HepG2 (cell line): ENCODE measurements around the gene ASNS. TPM values are rescaled to one million over a fixed set of nuclear protein-coding genes. Genes with fewer than 3 reads are reported as not detected.
"Not testable (repeated sequence)": the region's sequence is repeated elsewhere in the genome, so short reads cannot be mapped to it uniquely, and the experiment has no call there.

Experiments
- ATAC-seq: fragments of 200-7000 bp; cut with Tn5 transposase; 3 replicates; pipeline ENCODE4 v1.9.1; 2020; ENCODE audit warnings: mild to moderate bottlenecking, moderate library complexity
- BruUV-seq: library from RNA; stranded (reverse); fragments of 400-500 nt; replicated peaks from 2 replicates; lab custom pipeline; 2021; lab: Mats Ljungman, UMichigan
- CTCF ChIA-PET: fragments of 300-600 bp; formaldehyde crosslinking; extraction: SDS; loops from one replicate; lab custom pipeline; 2021; ENCODE audit warnings: low total read pairs, inconsistent platforms, low intra/inter-chr PET ratio; lab: Yijun Ruan, JAX
- POLR2A ChIA-PET: fragments of 350-600 bp; sonication (Branson Sonifier 250); formaldehyde crosslinking; loops from one replicate; lab custom pipeline; 2020; ENCODE audit warnings: antibody characterized with exemption, inconsistent platforms; lab: Yijun Ruan, JAX
- DNase-seq: peaks from one replicate; pipeline ENCODE4 v3.0.0-alpha.2; 2015; ENCODE audit warnings: low spot score
- FAIRE-seq: peaks from 3 replicates; lab custom pipeline; 2011; peaks lifted over from hg19 to GRCh38; lab: Jason Lieb, UNC
- H2AFZ ChIP-seq: one replicate; pipeline ENCODE4 v1.6.1; 2011; ENCODE audit warnings: low read length, inconsistent platforms
- H3K27ac ChIP-seq: fragments of 300-600 bp; 3 replicates; pipeline ENCODE4 v1.8.0; 2011; ENCODE audit warnings: mixed run types, mild to moderate bottlenecking, mixed read lengths, low read length, inconsistent platforms; ENCODE audit not compliant: insufficient read depth; ENCODE audit errors: extremely low read length
- H3K27me3 ChIP-seq, 2 experiments: fragments of 200-600 bp in 1 of 2; 2 replicates in 1 of 2; 3 replicates in 1 of 2; pipeline versions ENCODE4 v1.6.0 to v1.8.0; 2011; ENCODE audit warnings: low read length in 2 of 2, mild to moderate bottlenecking in 2 of 2, moderate library complexity in 2 of 2, inconsistent platforms in 1 of 2; ENCODE audit not compliant: insufficient read depth in 2 of 2, control insufficient read depth in 1 of 2
- H3K36me3 ChIP-seq, 2 experiments: fragments of 200-600 bp in 1 of 2; replicated peaks in 1 of 2; 2 replicates in 1 of 2; 3 replicates in 1 of 2; pipeline versions ENCODE4 v1.5.1 to v1.8.0; 2011; ENCODE audit warnings: low read length in 2 of 2, inconsistent platforms in 1 of 2; ENCODE audit not compliant: insufficient read depth in 2 of 2, control insufficient read depth in 1 of 2
- H3K4me1 ChIP-seq: 2 replicates; pipeline ENCODE4 v1.5.1; 2012; ENCODE audit warnings: low read length, inconsistent platforms; ENCODE audit not compliant: insufficient read depth
- H3K4me2 ChIP-seq: 2 replicates; pipeline ENCODE4 v1.6.0; 2011; ENCODE audit warnings: low read depth, low read length, inconsistent platforms
- H3K4me3 ChIP-seq, 3 experiments: fragments of 200-600 bp in 1 of 3; sonication (generic), shearing (Covaris generic) in 1 of 3; replicated peaks in 1 of 3; 2 replicates each; pipeline ENCODE4 v1.5.1; 2011 to 2016; ENCODE audit warnings: low read length in 3 of 3, inconsistent platforms in 2 of 3, low read depth in 2 of 3, mild to moderate bottlenecking in 2 of 3, control low read depth in 1 of 3, mixed read lengths in 1 of 3; ENCODE audit not compliant: insufficient read depth in 1 of 3
- H3K79me2 ChIP-seq: one replicate; pipeline ENCODE4 v1.6.1; 2011; ENCODE audit warnings: low read length, inconsistent platforms; ENCODE audit not compliant: insufficient read depth
- H3K9ac ChIP-seq: 2 replicates; pipeline ENCODE4 v1.6.0; 2011; ENCODE audit warnings: mild to moderate bottlenecking, low read depth, low read length, inconsistent platforms; ENCODE audit not compliant: insufficient read depth
- H3K9me3 ChIP-seq: 2 replicates; pipeline ENCODE4 v1.5.1; 2012; ENCODE audit warnings: mild to moderate bottlenecking, low read length
- H4K20me1 ChIP-seq: 2 replicates; pipeline ENCODE4 v1.6.0; 2011; ENCODE audit warnings: inconsistent platforms, mild to moderate bottlenecking, low read length, moderate library complexity; ENCODE audit not compliant: insufficient read depth
- ZNF629 ChIP-seq: sonication (generic); formaldehyde crosslinking; conservative IDR thresholded peaks from 2 replicates; pipeline ENCODE4 v1.5.0; 2020; ENCODE audit warnings: missing genetic modification reagents
- WGBS: methylation state at CpG from one replicate; pipeline ENCODE4 v1.1.6; 2017; ENCODE audit warnings: low lambda C conversion rate; 5-methylcytosine and 5-hydroxymethylcytosine counted together
- in situ Hi-C: cut with HindIII; loops from 2 replicates; pipeline ENCODE4 v1.10.0; 2017; ENCODE audit warnings: low pct_unique_long_range_greater_than_20kb; ENCODE audit not compliant: extremely low pct_ligation_motif_present
- intact Hi-C: fragments of 100-400 bp; cut with micrococcal nuclease; formaldehyde crosslinking; loops from one replicate; pipeline ENCODE4 v1.10.0; 2022; ENCODE audit not compliant: unreplicated experiment
- polyA plus RNA-seq, 8 experiments: library from polyadenylated mRNA; depleted of rRNA in 3 of 8; stranded (reverse) in 7 of 8; unstranded in 1 of 8; fragments of >200 nt; fragmentation: Illumina TruSeq in 4 of 8; extraction: Trizol in 4 of 8; gene quantifications; 2 replicates each; pipeline versions ENCODE4 v1.2.1 to v1.2.3, GENCODE V29; 2011 to 2016; ENCODE audit warnings: low read depth in 4 of 8, missing spikeins in 1 of 8, mixed read lengths in 1 of 8; ENCODE audit not compliant: insufficient read depth in 1 of 8
- total RNA-seq, 5 experiments: library from RNA; depleted of rRNA; stranded (reverse); fragments of >200 nt; fragmentation: Illumina TruSeq; extraction: Trizol; gene quantifications; 2 replicates each; pipeline ENCODE4 v1.2.3, GENCODE V29; 2016; ENCODE audit warnings: low read depth in 1 of 5

The ASNS gene
- total and polyA plus RNA-seq, 2 of the 13 experiments (the other 11 are each of a cell fraction or from before 2014, with no cell fraction given) = 55.0 to 75.1 TPM

- POLR2A ChIA-PET, H3K9ac ChIP-seq, H3K4me2 ChIP-seq, H3K36me3 ChIP-seq, H3K27ac ChIP-seq, H3K4me1 ChIP-seq, BruUV-seq, FAIRE-seq, in situ Hi-C loops, H2AFZ ChIP-seq, H3K4me3 ChIP-seq, H3K27me3 ChIP-seq, H3K79me2 ChIP-seq, H3K9me3 ChIP-seq, intact Hi-C loops: not testable (repeated sequence)
- TF ChIP-seq ZNF629 = peak; percentile 54; the same call in 1 of the 2 replicates
- TF ChIP-seq, all 625 proteins: peak for 1; not testable (repeated sequence) for 624
- 68% methylated on average over 8 of the region's 8 CpGs for WGBS
- H4K20me1 ChIP-seq, DNase-seq, ATAC-seq, CTCF ChIA-PET: not testable (repeated sequence)
Observed at GRCh38 chr7:97915267-97915666, 43.1 kb upstream of the ASNS start.

GRCh38 chr7:97912294-97912693 is 40.1 kb upstream of the ASNS start:
- FAIRE-seq, H3K9me3 ChIP-seq, H3K4me1 ChIP-seq, H3K9ac ChIP-seq, in situ Hi-C loops, CTCF ChIA-PET, DNase-seq, H3K36me3 ChIP-seq, H3K79me2 ChIP-seq, H3K4me2 ChIP-seq, H3K4me3 ChIP-seq, H3K27ac ChIP-seq, H3K27me3 ChIP-seq, H4K20me1 ChIP-seq, intact Hi-C loops, BruUV-seq, ATAC-seq, POLR2A ChIA-PET, H2AFZ ChIP-seq: not testable (repeated sequence)
- WGBS = 16% methylated on average over 5 of the region's 5 CpGs

- 70% methylated on average over 2 of the region's 2 CpGs for WGBS
- H3K79me2 ChIP-seq, H3K9me3 ChIP-seq, intact Hi-C loops, H3K4me1 ChIP-seq, BruUV-seq, CTCF ChIA-PET, H2AFZ ChIP-seq, H4K20me1 ChIP-seq, H3K27me3 ChIP-seq, H3K27ac ChIP-seq, in situ Hi-C loops, FAIRE-seq, H3K4me2 ChIP-seq, H3K36me3 ChIP-seq, H3K9ac ChIP-seq, DNase-seq, H3K4me3 ChIP-seq, ATAC-seq, POLR2A ChIA-PET: not testable (repeated sequence)
Observed at GRCh38 chr7:97896893-97897292, 24.7 kb upstream of the ASNS start.

GRCh38 chr7:97891721-97892120 is 19.5 kb upstream of the ASNS start:
- H3K27me3 ChIP-seq, H3K36me3 ChIP-seq, H3K27ac ChIP-seq, DNase-seq, H3K9ac ChIP-seq, CTCF ChIA-PET, H4K20me1 ChIP-seq, H3K9me3 ChIP-seq, POLR2A ChIA-PET, ATAC-seq, FAIRE-seq, intact Hi-C loops, H3K4me3 ChIP-seq, BruUV-seq, H3K4me1 ChIP-seq, H3K79me2 ChIP-seq, in situ Hi-C loops, H3K4me2 ChIP-seq, H2AFZ ChIP-seq: not testable (repeated sequence)
- 33% methylated on average over 3 of the region's 4 CpGs for WGBS
